IMR-90 (cell line): ENCODE data around the gene PLEKHO2. TPM values are rescaled to one million over a fixed set of nuclear protein-coding genes. Genes with fewer than 3 reads are reported as not detected.

Experiments used
- ATAC-seq: fragments of 200-7000 bp; cut with Tn5 transposase; 2 replicates; pipeline ENCODE4 v1.9.1; 2020; ENCODE audit warnings: low read depth, mild to moderate bottlenecking, moderate library complexity
- BruUV-seq: library from RNA; stranded (reverse); fragments of 400-500 nt; replicated peaks from 2 replicates; lab custom pipeline; 2021; lab: Mats Ljungman, UMichigan
- CTCF ChIA-PET: fragments of 300-600 bp; formaldehyde crosslinking; extraction: SDS; loops from one replicate; lab custom pipeline; 2021; ENCODE audit warnings: antibody characterized with exemption; lab: Yijun Ruan, JAX
- POLR2A ChIA-PET: fragments of 300-600 bp; sonication (Branson Sonifier 250); formaldehyde crosslinking; loops from one replicate; lab custom pipeline; 2022; ENCODE audit warnings: antibody characterized with exemption; ENCODE audit not compliant: unreplicated experiment; lab: Charles Lee
- DNase-seq: peaks from one replicate; pipeline ENCODE4 v3.0.0; 2013
- H2AFZ ChIP-seq: replicated peaks from 2 replicates; pipeline ENCODE3; 2013; ENCODE audit warnings: low read length, mild to moderate bottlenecking; ENCODE audit not compliant: poor library complexity
- H2AK5ac ChIP-seq: 2 replicates; pipeline ENCODE4 v1.6.1; 2013; ENCODE audit warnings: low read depth, low read length, inconsistent platforms
- H2AK9ac ChIP-seq: replicated peaks from 2 replicates; pipeline ENCODE3; 2013; ENCODE audit warnings: mild to moderate bottlenecking, low read depth, low read length, moderate library complexity; ENCODE audit not compliant: poor library complexity
- H2BK120ac ChIP-seq: 2 replicates; pipeline ENCODE4 v1.6.1; 2013; ENCODE audit warnings: low read depth, low read length, inconsistent platforms
- H2BK15ac ChIP-seq: 3 replicates; pipeline ENCODE4 v1.6.1; 2013; ENCODE audit warnings: low read depth, low read length, inconsistent platforms
- H2BK20ac ChIP-seq: 2 replicates; pipeline ENCODE4 v1.6.1; 2013; ENCODE audit warnings: low read depth, mild to moderate bottlenecking, inconsistent platforms, low read length, moderate library complexity
- H2BK5ac ChIP-seq: 2 replicates; pipeline ENCODE4 v1.6.1; 2013; ENCODE audit warnings: mild to moderate bottlenecking, low read depth, low read length, inconsistent platforms; ENCODE audit not compliant: poor library complexity, severe bottlenecking
- H3K14ac ChIP-seq: replicated peaks from 2 replicates; pipeline ENCODE4 v1.6.1; 2013; ENCODE audit warnings: low read depth, low read length, inconsistent platforms
- H3K18ac ChIP-seq: 2 replicates; pipeline ENCODE4 v1.6.1; 2013; ENCODE audit warnings: low read depth, low read length, control low read depth
- H3K23ac ChIP-seq: 2 replicates; pipeline ENCODE4 v1.6.1; 2013; ENCODE audit warnings: low read depth, low read length, inconsistent platforms
- H3K27ac ChIP-seq: 2 replicates; pipeline ENCODE4 v1.5.1; 2013; ENCODE audit warnings: mild to moderate bottlenecking, control low read depth, low read length; ENCODE audit not compliant: insufficient read depth
- H3K27me3 ChIP-seq: 2 replicates; pipeline ENCODE4 v1.6.1; 2013; ENCODE audit warnings: low read length; ENCODE audit not compliant: control insufficient read depth, insufficient read depth
- H3K36me3 ChIP-seq: 2 replicates; pipeline ENCODE4 v1.6.1; 2013; ENCODE audit warnings: low read length, mixed read lengths; ENCODE audit not compliant: control insufficient read depth, insufficient read depth
- H3K4ac ChIP-seq: 2 replicates; pipeline ENCODE4 v1.6.1; 2013; ENCODE audit warnings: low read depth, low read length, inconsistent platforms
- H3K4me1 ChIP-seq: 2 replicates; pipeline ENCODE4 v1.6.1; 2013; ENCODE audit warnings: low read length, mixed read lengths; ENCODE audit not compliant: control insufficient read depth, insufficient read depth
- H3K4me2 ChIP-seq: 2 replicates; pipeline ENCODE4 v1.6.1; 2013; ENCODE audit warnings: low read depth, mild to moderate bottlenecking, control low read depth, low read length, moderate library complexity
- H3K4me3 ChIP-seq: 2 replicates; pipeline ENCODE4 v1.5.1; 2013; ENCODE audit warnings: low read depth, mild to moderate bottlenecking, control low read depth, low read length, moderate library complexity; ENCODE audit not compliant: insufficient read depth
- H3K56ac ChIP-seq: 2 replicates; pipeline ENCODE4 v1.6.1; 2013; ENCODE audit warnings: low read length, inconsistent platforms; ENCODE audit not compliant: insufficient read depth; ENCODE audit errors: extremely low read depth
- H3K79me1 ChIP-seq, 2 experiments: 2 replicates each; pipeline ENCODE4 v1.6.1; 2013; ENCODE audit warnings: low read length in 2 of 2, inconsistent platforms in 1 of 2, low read depth in 1 of 2
- H3K9ac ChIP-seq: 2 replicates; pipeline ENCODE4 v1.6.1; 2013; ENCODE audit warnings: low read depth, low read length, control low read depth
- H3K9me1 ChIP-seq: 2 replicates; pipeline ENCODE4 v1.6.1; 2013; ENCODE audit warnings: low read length, inconsistent platforms; ENCODE audit not compliant: insufficient read depth
- H3K9me3 ChIP-seq: 2 replicates; pipeline ENCODE4 v1.6.1; 2013; ENCODE audit warnings: low read length; ENCODE audit not compliant: control insufficient read depth, insufficient read depth
- H4K20me1 ChIP-seq: 2 replicates; pipeline ENCODE4 v1.6.1; 2013; ENCODE audit warnings: low read length, inconsistent platforms; ENCODE audit not compliant: insufficient read depth
- H4K5ac ChIP-seq: 2 replicates; pipeline ENCODE4 v1.6.1; 2013; ENCODE audit warnings: mild to moderate bottlenecking, low read depth, low read length, control low read depth
- H4K8ac ChIP-seq, 2 experiments: 2 replicates each; pipeline ENCODE4 v1.6.1; 2013; ENCODE audit warnings: low read depth in 2 of 2, low read length in 2 of 2, control low read depth in 1 of 2, inconsistent platforms in 1 of 2
- H4K91ac ChIP-seq: 2 replicates; pipeline ENCODE4 v1.6.1; 2013; ENCODE audit warnings: low read depth, low read length, inconsistent platforms; ENCODE audit not compliant: insufficient read depth
- BHLHE40 ChIP-seq: fragments of 150-350 bp; IDR thresholded peaks from 2 replicates; pipeline ENCODE4 v1.6.1; 2016; ENCODE audit warnings: mild to moderate bottlenecking, low read depth, low read length
- CEBPB ChIP-seq: IDR thresholded peaks from 2 replicates; pipeline ENCODE4 v1.6.1; 2012; ENCODE audit warnings: low read depth, low read length, improper control_type of control experiment
- CHD1 ChIP-seq: IDR thresholded peaks from 2 replicates; pipeline ENCODE4 v1.6.1; 2012; ENCODE audit warnings: low read depth, low read length, improper control_type of control experiment
- MAFK ChIP-seq: IDR thresholded peaks from 2 replicates; pipeline ENCODE4 v1.6.1; 2012; ENCODE audit warnings: low read depth, low read length, improper control_type of control experiment
- SMC3 ChIP-seq: fragments of 150-350 bp; IDR thresholded peaks from 2 replicates; pipeline ENCODE4 v1.6.1; 2016; ENCODE audit warnings: low read depth, mild to moderate bottlenecking, antibody characterized with exemption, low read length, moderate library complexity
- WGBS, 2 experiments: methylation state at CpG; one replicate each; pipeline versions ENCODE4 v1.1.5 to v1.1.7; 2013; ENCODE audit warnings: missing lambda C conversion rate in 2 of 2; ENCODE audit not compliant: insufficient read length in 1 of 2; ENCODE audit errors: extremely low coverage in 2 of 2; 5-methylcytosine and 5-hydroxymethylcytosine counted together
- dilution Hi-C: fragments of 300-500 bp; cut with HindIII; formaldehyde crosslinking; loops from one replicate; pipeline ENCODE4 v1.14.3; 2018; ENCODE audit warnings: low sequenced_read_pairs; ENCODE audit not compliant: unreplicated experiment
- in situ Hi-C: fragments of 300-500 bp; cut with MboI; formaldehyde crosslinking; loops from 3 replicates; pipeline ENCODE4 v1.14.3; 2019; ENCODE audit warnings: low sequenced_read_pairs, inconsistent platforms, mixed read lengths
- intact Hi-C: fragments of 100-400 bp; cut with micrococcal nuclease; formaldehyde crosslinking; loops from 2 replicates; pipeline ENCODE4 v1.10.0; 2022
- polyA plus RNA-seq, 3 experiments: library from polyadenylated mRNA; depleted of rRNA; stranded (reverse); fragments of >200 nt; gene quantifications; 2 replicates each; pipeline ENCODE4 v1.2.3, GENCODE V29; 2012; ENCODE audit warnings: low replicate concordance in 1 of 3
- total RNA-seq: library from RNA; depleted of rRNA; stranded (reverse); fragments of >200 nt; gene quantifications from 2 replicates; pipeline ENCODE4 v1.2.3, GENCODE V29; 2012

The PLEKHO2 gene
- total and polyA plus RNA-seq, 2 of the 4 experiments (the other 2 are of a cell fraction): 19.0 to 22.5 TPM

DNA sequence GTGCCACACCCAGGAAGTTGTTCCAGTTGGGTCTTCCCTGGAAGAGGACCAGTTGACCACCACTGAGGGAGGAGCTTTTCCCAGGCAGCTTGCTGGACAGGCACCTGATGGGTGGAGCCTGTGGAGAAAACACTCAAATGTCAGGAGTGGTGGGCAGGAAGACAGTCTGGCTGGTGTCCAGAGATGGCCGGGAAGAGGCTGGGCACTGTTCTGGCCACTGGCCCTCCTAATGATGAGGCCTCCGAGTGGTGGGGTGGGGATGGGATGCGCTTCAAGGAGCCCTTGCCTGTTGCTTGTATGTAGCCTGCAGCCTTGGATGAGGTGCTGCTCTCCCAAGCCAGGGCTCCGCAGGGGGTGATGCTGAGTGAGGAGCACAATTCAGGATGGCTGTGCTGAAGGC, 12.3 kb downstream of the PLEKHO2 start:
- no CpG with 5 or more reads among the region's 4 CpGs for WGBS, 2 experiments
- CTCF ChIA-PET: no interaction called here
- Histone ChIP-seq H2AK9ac (peak overlapping the region; percentile 29), H2AFZ (peak overlapping the region; percentile 37), H3K9me1 (peaks cover 51% of the 10 kb centered on the region), H2BK15ac (peak overlapping the region; percentile 40; the same call in 2 of the 3 replicates), H3K9me3 (no peaks in the 10 kb centered on the region), H4K20me1 (peaks cover 33% of the 10 kb centered on the region), H3K4me3 (no peak overlapping the region), H3K14ac (peak overlapping the region; percentile 39), H3K27me3 (no peaks in the 10 kb centered on the region), H3K4me2 (peak overlapping the region; percentile 6; the same call in 1 of the 2 replicates), H3K79me1 (peaks cover 52 to 84% of the 10 kb centered on the region in 2 experiments), H4K8ac (peak overlapping the region; percentile 41 to 77; a peak in 3 of 4 replicates), H3K9ac (peak overlapping the region; percentile 31), H3K23ac (peak overlapping the region; percentile 49), H4K5ac (peak overlapping the region; percentile 61), H2BK20ac (peak overlapping the region; percentile 92; the same call in 1 of the 2 replicates), H3K27ac (peak overlapping the region; percentile 96), H2BK120ac (peak overlapping the region; percentile 88), H2BK5ac (peak overlapping the region; percentile 98), H3K36me3 (peaks cover 62% of the 10 kb centered on the region), H4K91ac (peak overlapping the region; percentile 99), H3K4ac (peak overlapping the region; percentile 99), H3K18ac (peak overlapping the region; percentile 71), H3K4me1 (peaks cover 65% of the 10 kb centered on the region), H3K56ac (peak overlapping the region; percentile 54; the same call in 1 of the 2 replicates), H2AK5ac (peak overlapping the region; percentile 98)
- no TSS peak for BruUV-seq
- ATAC-seq (no peak), DNase-seq (no peak)
- intact Hi-C loops: no loop called here
- TF ChIP-seq BHLHE40 (no peak), CHD1 (no peak), CEBPB (no peak), MAFK (no peak), SMC3 (no peak)
- in situ Hi-C loops: no loop called here
- dilution Hi-C loops: no loop called here
- POLR2A ChIA-PET: no interaction called here
